SK-N-SH (cell line): ENCODE data around the gene OR10P1. TPM values are rescaled to one million over a fixed set of nuclear protein-coding genes. Genes with fewer than 3 reads are reported as not detected.

Experiments used
- CTCF ChIA-PET: fragments of 300-600, 350-600 bp; formaldehyde crosslinking; extraction: SDS; loops from one replicate; lab custom pipeline; 2021; lab: Yijun Ruan, JAX
- POLR2A ChIA-PET: fragments of 350-600 bp; sonication (Branson Sonifier 250); formaldehyde crosslinking; extraction: SDS; loops from one replicate; lab custom pipeline; 2020; ENCODE audit warnings: antibody characterized with exemption, inconsistent platforms; lab: Yijun Ruan, JAX
- DNase-seq: peaks from one replicate; pipeline ENCODE4 v3.0.0; 2012
- H2AFZ ChIP-seq: fragments of 200-600 bp; sonication (generic); 2 replicates; pipeline ENCODE4 v1.8.1; 2016; ENCODE audit warnings: antibody characterized with exemption, mild to moderate bottlenecking, low read depth
- H3F3A ChIP-seq: fragments of 200-600 bp; sonication (generic); replicated peaks from 2 replicates; pipeline ENCODE3; 2016; ENCODE audit warnings: antibody characterized with exemption, mild to moderate bottlenecking; ENCODE audit not compliant: insufficient read depth
- H3K27ac ChIP-seq, 2 experiments: fragments of 200-500 bp in 1 of 2; fragments of 200-600 bp in 1 of 2; sonication (Bioruptor generic) in 1 of 2; sonication (generic), shearing (Covaris generic) in 1 of 2; 2 replicates each; pipeline versions ENCODE4 v1.5.1 to v1.6.1; 2014 to 2016; ENCODE audit warnings: low read depth in 2 of 2, inconsistent platforms in 1 of 2, low read length in 1 of 2, mild to moderate bottlenecking in 1 of 2, mixed read lengths in 1 of 2
- H3K27me3 ChIP-seq: fragments of 200-600 bp; sonication (generic), shearing (Covaris generic); 2 replicates; pipeline ENCODE4 v1.6.1; 2016; ENCODE audit warnings: mixed run types; ENCODE audit not compliant: insufficient read depth
- H3K36me3 ChIP-seq, 2 experiments: fragments of 200-500 bp in 1 of 2; fragments of 200-600 bp in 1 of 2; sonication (Bioruptor generic) in 1 of 2; sonication (generic) in 1 of 2; replicated peaks in 1 of 2; 2 replicates each; pipeline versions ENCODE3 to v1.5.1; 2014 to 2016; ENCODE audit warnings: low read length in 1 of 2, mild to moderate bottlenecking in 1 of 2; ENCODE audit not compliant: insufficient read depth in 2 of 2, control insufficient read depth in 1 of 2
- H3K4me1 ChIP-seq, 2 experiments: fragments of 200-500 bp in 1 of 2; fragments of 200-600 bp in 1 of 2; sonication (Bioruptor generic) in 1 of 2; sonication (generic), shearing (Covaris generic) in 1 of 2; 2 replicates each; pipeline versions ENCODE4 v1.5.1 to v1.6.1; 2014 to 2016; ENCODE audit warnings: low read depth in 1 of 2, low read length in 1 of 2, mixed run types in 1 of 2; ENCODE audit not compliant: insufficient read depth in 2 of 2, control insufficient read depth in 1 of 2
- H3K4me2 ChIP-seq: fragments of 200-600 bp; sonication (generic), shearing (Covaris generic); 2 replicates; pipeline ENCODE4 v1.6.1; 2017; ENCODE audit warnings: mixed run types
- H3K4me3 ChIP-seq, 2 experiments: fragments of 200-500 bp in 1 of 2; fragments of 200-600 bp in 1 of 2; sonication (Bioruptor generic) in 1 of 2; sonication (generic), shearing (Covaris generic) in 1 of 2; 2 replicates each; pipeline versions ENCODE4 v1.5.1 to v1.8.1; 2014 to 2016; ENCODE audit warnings: low read depth in 2 of 2, inconsistent platforms in 1 of 2, low read length in 1 of 2, mild to moderate bottlenecking in 1 of 2, mixed read lengths in 1 of 2, moderate library complexity in 1 of 2
- H3K79me2 ChIP-seq: fragments of 200-600 bp; sonication (generic); 2 replicates; pipeline ENCODE4 v1.8.1; 2017; ENCODE audit warnings: mild to moderate bottlenecking; ENCODE audit not compliant: insufficient read depth
- H3K9ac ChIP-seq: fragments of 200-600 bp; sonication (generic); 2 replicates; pipeline ENCODE4 v1.6.1; 2017; ENCODE audit warnings: mixed run types
- H3K9me2 ChIP-seq: fragments of 200-600 bp; sonication (generic); 2 replicates; pipeline ENCODE4 v1.6.1; 2017; ENCODE audit warnings: mixed run types
- H3K9me3 ChIP-seq: fragments of 200-600 bp; sonication (generic); 2 replicates; pipeline ENCODE4 v1.6.1; 2017; ENCODE audit warnings: mixed run types, mild to moderate bottlenecking, moderate library complexity
- H4K20me1 ChIP-seq: fragments of 200-600 bp; sonication (generic); 2 replicates; pipeline ENCODE4 v1.6.1; 2017; ENCODE audit warnings: mild to moderate bottlenecking, mixed run types; ENCODE audit not compliant: insufficient read depth
- CTCF ChIP-seq: fragments of 200-600 bp; sonication (generic); IDR thresholded peaks from 2 replicates; pipeline ENCODE4 v1.6.1; 2017; ENCODE audit warnings: antibody characterized with exemption, mild to moderate bottlenecking, moderate library complexity
- FOSL2 ChIP-seq: IDR thresholded peaks from 2 replicates; pipeline ENCODE4 v1.4.0; 2012; ENCODE audit warnings: low read depth, mild to moderate bottlenecking, moderate library complexity, borderline replicate concordance
- FOXJ3 ChIP-seq: sonication (generic); formaldehyde crosslinking; IDR thresholded peaks from 2 replicates; pipeline ENCODE4 v1.5.1; 2020; ENCODE audit warnings: mild to moderate bottlenecking, missing genetic modification reagents
- FOXM1 ChIP-seq: IDR thresholded peaks from 2 replicates; pipeline ENCODE4 v1.4.0; 2012; ENCODE audit warnings: low read depth, mild to moderate bottlenecking
- GATA2 ChIP-seq: sonication (generic); formaldehyde crosslinking; IDR thresholded peaks from 2 replicates; pipeline ENCODE4 v1.5.0; 2020; ENCODE audit warnings: mild to moderate bottlenecking, missing genetic modification reagents
- JUND ChIP-seq: IDR thresholded peaks from 2 replicates; pipeline ENCODE4 v1.4.0; 2012
- MEF2A ChIP-seq: IDR thresholded peaks from 2 replicates; pipeline ENCODE4 v1.4.0; 2012; ENCODE audit warnings: low read depth, borderline replicate concordance
- MXI1 ChIP-seq: IDR thresholded peaks from 2 replicates; pipeline ENCODE4 v1.6.1; 2012; ENCODE audit warnings: mild to moderate bottlenecking, low read depth, low read length, improper control_type of control experiment
- NRF1 ChIP-seq: IDR thresholded peaks from 2 replicates; pipeline ENCODE4 v1.6.1; 2012; ENCODE audit warnings: low read depth, mild to moderate bottlenecking, low read length
- POLR2AphosphoS5 ChIP-seq: IDR thresholded peaks from 2 replicates; pipeline ENCODE4 v1.6.1; 2012; ENCODE audit warnings: low read depth, low read length
- RCOR1 ChIP-seq: fragments of 150-350 bp; IDR thresholded peaks from 2 replicates; pipeline ENCODE4 v1.6.1; 2017; ENCODE audit warnings: antibody characterized with exemption, low read length
- REST ChIP-seq: IDR thresholded peaks from 2 replicates; pipeline ENCODE4 v1.6.1; 2012; ENCODE audit warnings: mild to moderate bottlenecking, low read depth, low read length, moderate library complexity
- RFX5 ChIP-seq: IDR thresholded peaks from 2 replicates; pipeline ENCODE4 v1.6.1; 2012; ENCODE audit warnings: mild to moderate bottlenecking, improper control_type of control experiment, low read length
- RXRA ChIP-seq: IDR thresholded peaks from 2 replicates; pipeline ENCODE4 v1.4.0; 2012; ENCODE audit warnings: low read depth, mild to moderate bottlenecking, borderline replicate concordance
- TAF1 ChIP-seq: IDR thresholded peaks from 2 replicates; pipeline ENCODE4 v1.6.1; 2012; ENCODE audit warnings: low read depth, mild to moderate bottlenecking, low read length, moderate library complexity, borderline replicate concordance
- YY1 ChIP-seq: IDR thresholded peaks from 2 replicates; pipeline ENCODE4 v1.4.0; 2012; ENCODE audit warnings: low read depth, mild to moderate bottlenecking
- ZBTB33 ChIP-seq: IDR thresholded peaks from 2 replicates; pipeline ENCODE4 v1.4.0; 2012; ENCODE audit warnings: low read depth, borderline replicate concordance
- WGBS: methylation state at CpG from one replicate; pipeline ENCODE4 v1.1.6; 2017; ENCODE audit warnings: low lambda C conversion rate; 5-methylcytosine and 5-hydroxymethylcytosine counted together
- polyA plus RNA-seq, 3 experiments: library from polyadenylated mRNA; depleted of rRNA; stranded (reverse); fragments of >200 nt; gene quantifications; 2 replicates each; pipeline ENCODE4 v1.2.3, GENCODE V29; 2012

OR10P1 gene
- polyA plus RNA-seq, 1 of the 3 experiments (the other 2 are of a cell fraction): not detected

GRCh38 chr12:55658635-55659391, 22.1 kb downstream of the OR10P1 start (continued):
- TF ChIP-seq YY1: no peak
- no peak for TF ChIP-seq ZBTB33
- no peak for TF ChIP-seq REST
- no peak for TF ChIP-seq NRF1

DNA sequence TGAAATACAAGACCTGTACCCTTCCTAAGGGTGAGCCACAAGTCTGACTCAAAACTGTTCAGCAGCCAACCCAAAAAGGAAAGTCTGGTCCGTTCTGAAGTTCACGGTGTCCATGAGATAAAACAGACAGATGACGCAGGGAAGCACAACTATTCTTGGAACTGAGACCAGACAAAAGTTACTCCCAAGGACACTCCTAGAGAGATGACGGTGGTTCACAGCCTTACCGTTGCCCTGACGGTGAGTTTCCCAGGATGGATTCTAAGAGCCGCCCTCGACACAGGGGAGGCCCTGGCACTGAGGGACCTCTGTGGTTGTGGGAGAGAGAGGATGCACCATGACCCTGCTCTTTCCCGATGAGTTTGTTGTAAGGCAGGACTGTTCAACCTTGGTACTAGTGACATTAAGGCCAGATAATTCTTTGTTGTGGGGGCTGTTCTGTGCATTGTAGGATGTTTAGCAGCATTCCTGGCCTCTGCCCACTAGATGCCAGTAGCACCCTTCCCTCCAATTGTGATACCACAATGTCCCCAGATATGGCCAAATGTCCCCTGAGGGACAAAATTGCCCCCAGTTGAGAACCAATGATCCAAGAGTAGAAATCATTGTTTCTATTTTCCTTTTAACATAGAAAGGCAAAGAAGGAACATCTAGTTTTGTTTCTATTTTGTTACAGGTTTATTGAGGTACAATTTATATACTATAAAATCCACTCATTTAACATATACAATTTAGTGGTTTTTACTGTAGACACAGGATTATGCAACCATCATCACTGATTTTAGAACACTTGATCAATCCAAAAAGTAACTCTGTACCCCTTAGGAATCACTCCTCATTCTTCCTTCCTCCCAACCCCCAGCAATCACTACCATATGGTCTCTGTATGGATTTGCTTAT, 23.0 kb downstream of the OR10P1 start:
- H3K79me2 ChIP-seq: no peaks in the 10 kb centered on the region
- no peak overlapping the region; the same call in 1 of the 2 replicates for H2AFZ ChIP-seq
- H3K9me3 ChIP-seq: no peaks in the 10 kb centered on the region
- H4K20me1 ChIP-seq: no peaks in the 10 kb centered on the region
- no peak overlapping the region for H3K4me3 ChIP-seq
- ChIA-PET POLR2A (no interaction called here), CTCF (interaction anchor here (0.7 to 6.1 kb wide), 12 partner anchors 15 to 158 kb away, joined by 3 to 91 read pairs (median 4); partner anchors contain the start of genes BLOC1S1, RDH5 and SARNP)
- no peak overlapping the region for H3K9ac ChIP-seq
- H3K27ac ChIP-seq: no peak overlapping the region
- H3K4me2 ChIP-seq: no peak overlapping the region
- 38% methylated on average over 9 of the region's 9 CpGs for WGBS
- DNase-seq: peak; percentile 36
- H3F3A ChIP-seq: no peaks in the 10 kb centered on the region
- H3K27me3 ChIP-seq: peaks cover 15% of the 10 kb centered on the region; the same call in 1 of the 2 replicates
- no peaks in the 10 kb centered on the region for H3K36me3 ChIP-seq
- H3K4me1 ChIP-seq: no peaks in the 10 kb centered on the region
- no peaks in the 10 kb centered on the region for H3K9me2 ChIP-seq
- no peak for TF ChIP-seq RFX5
- no peak for TF ChIP-seq GATA2 (CRISPR knock-in tag)
- TF ChIP-seq POLR2AphosphoS5: no peak
- peak; percentile 66 for TF ChIP-seq CTCF
- no peak for TF ChIP-seq FOSL2
- TF ChIP-seq MXI1: no peak
- TF ChIP-seq TAF1: no peak
- no peak for TF ChIP-seq NRF1
- no peak for TF ChIP-seq ZBTB33
- TF ChIP-seq FOXJ3 (CRISPR knock-in tag): no peak
- TF ChIP-seq MEF2A: no peak
- no peak for TF ChIP-seq YY1
- TF ChIP-seq JUND: no peak
- TF ChIP-seq FOXM1: no peak
- TF ChIP-seq RCOR1: no peak
- no peak for TF ChIP-seq RXRA
